Measurements from ENCODE around the gene QRICH1.

Gene QRICH1

DNA sequence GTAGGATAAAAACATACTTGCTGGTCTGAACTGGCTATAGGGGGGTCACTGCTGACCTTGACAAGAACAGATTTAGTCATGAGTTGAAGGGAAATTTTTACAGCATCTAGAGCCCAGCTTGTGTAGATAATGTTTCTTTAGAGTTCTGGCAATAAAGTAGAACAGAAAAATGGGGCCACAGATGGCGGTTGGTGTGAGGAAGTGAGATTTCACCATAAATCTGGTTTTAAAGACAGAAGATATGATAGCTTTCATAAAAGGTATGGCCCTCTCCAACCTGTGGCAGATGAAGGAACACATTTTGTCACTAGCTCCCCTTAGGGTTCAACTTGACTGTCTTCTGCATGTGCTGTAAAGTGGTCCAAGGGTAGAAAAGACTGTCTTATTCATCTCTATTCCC lies 40.3 kb downstream of the QRICH1 start:
- no peak overlapping the region for H3K27ac ChIP-seq
- H3K4me2 ChIP-seq = no peak overlapping the region
- H3K4me3 ChIP-seq = no peak overlapping the region
- no peaks in the 10 kb centered on the region for H3K27me3 ChIP-seq
- no peaks in the 10 kb centered on the region for H3K9me3 ChIP-seq
- no peak for TF ChIP-seq Cebpa-rat (IDR thresholded peaks at IDR 0.05)
- peaks cover 99% of the 10 kb centered on the region for H3K36me3 ChIP-seq
- H3K4me1 ChIP-seq = no peaks in the 10 kb centered on the region
- no peak overlapping the region for H3K9ac ChIP-seq
- peaks cover 76% of the 10 kb centered on the region for H4K20me1 ChIP-seq

GRCh38 chr3:49035281-49035680 lies 58.6 kb downstream of the QRICH1 start:
- no peaks in the 10 kb centered on the region for H3K4me1 ChIP-seq
- H3K4me3 ChIP-seq = no peak overlapping the region
- no peaks in the 10 kb centered on the region for H3K9me3 ChIP-seq
- peaks cover 18% of the 10 kb centered on the region; the same call in 1 of the 2 replicates for H4K20me1 ChIP-seq
- peaks cover 99% of the 10 kb centered on the region for H3K36me3 ChIP-seq
- no peak for TF ChIP-seq Cebpa-rat (IDR thresholded peaks at IDR 0.05)
- no peak overlapping the region for H3K4me2 ChIP-seq
- H3K27ac ChIP-seq = no peak overlapping the region
- no peaks in the 10 kb centered on the region for H3K27me3 ChIP-seq
- H3K9ac ChIP-seq = no peak overlapping the region; the same call in 1 of the 2 replicates

DNA sequence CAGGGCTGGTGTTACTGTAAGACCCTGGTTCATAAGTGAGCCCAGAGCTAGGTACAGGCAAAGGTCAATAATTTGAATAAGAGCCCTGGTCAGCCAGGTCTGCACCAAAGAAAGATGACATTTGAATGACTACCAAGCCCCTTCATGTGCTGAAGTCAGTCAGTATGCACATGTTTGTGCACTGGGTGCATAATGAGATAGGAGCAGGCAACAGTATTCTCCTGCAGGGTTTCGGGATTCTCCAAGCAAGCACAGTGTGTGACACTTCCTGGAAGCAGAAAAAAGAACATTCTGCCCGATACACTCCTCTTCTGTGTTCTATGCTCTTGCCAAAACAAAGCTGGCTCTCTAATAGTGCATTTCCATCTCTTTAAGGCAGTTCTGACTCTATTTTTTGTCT lies 59.2 kb downstream of the QRICH1 start:
- Histone ChIP-seq H4K20me1 (0 out of 2 replicates have a peak, but pooled peaks cover 12% of the 10 kb centered on the region), H3K9ac (no peak overlapping the region), H3K4me3 (no peak overlapping the region), H3K4me2 (no peak overlapping the region), H3K9me3 (no peaks in the 10 kb centered on the region), H3K27ac (no peak overlapping the region), H3K27me3 (no peaks in the 10 kb centered on the region), H3K36me3 (peaks cover 97% of the 10 kb centered on the region), H3K4me1 (no peaks in the 10 kb centered on the region)
- no peak for TF ChIP-seq Cebpa-rat (IDR thresholded peaks at IDR 0.05)

DNA sequence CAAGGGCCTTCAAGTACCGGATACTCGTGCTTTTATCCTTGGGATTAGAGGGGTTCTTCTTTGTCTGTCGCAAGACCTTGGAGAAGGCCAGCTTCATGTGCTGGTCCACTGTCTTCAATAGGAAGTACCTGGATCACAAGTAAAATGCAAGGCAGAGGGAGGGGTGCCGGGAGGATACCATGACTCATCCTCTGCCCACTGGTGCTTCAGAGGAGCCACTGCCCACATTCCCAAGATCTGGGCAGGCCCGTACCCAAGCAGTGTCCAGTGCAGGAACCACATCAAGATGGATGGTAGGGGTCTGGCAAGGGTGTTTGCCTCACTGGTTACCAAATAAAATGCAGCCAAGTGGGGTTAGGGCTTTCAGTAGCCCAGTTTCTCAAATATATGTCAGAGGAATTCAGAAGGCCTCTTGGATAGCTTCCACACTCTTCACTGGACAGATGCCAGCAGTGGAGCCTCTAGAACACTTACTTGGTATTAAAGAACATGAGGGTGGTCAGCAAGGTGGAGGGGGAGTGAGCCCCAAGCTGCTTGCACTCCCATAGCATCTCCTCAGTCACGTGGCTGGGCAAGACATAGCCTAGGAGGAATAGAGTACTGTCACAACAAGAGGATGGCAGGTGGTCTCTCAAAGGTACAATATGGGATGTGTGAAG lies 61.1 kb downstream of the QRICH1 start:
- Histone ChIP-seq H3K27ac (no peak overlapping the region), H3K4me1 (peaks cover 10% of the 10 kb centered on the region), H3K27me3 (no peaks in the 10 kb centered on the region), H3K9ac (no peak overlapping the region), H3K4me3 (no peak overlapping the region), H3K4me2 (no peak overlapping the region), H3K9me3 (no peaks in the 10 kb centered on the region), H3K36me3 (peaks cover 80% of the 10 kb centered on the region), H4K20me1 (peaks cover 12% of the 10 kb centered on the region; the same call in 1 of the 2 replicates)
- no peak for TF ChIP-seq Cebpa-rat (IDR thresholded peaks at IDR 0.05)

DNA sequence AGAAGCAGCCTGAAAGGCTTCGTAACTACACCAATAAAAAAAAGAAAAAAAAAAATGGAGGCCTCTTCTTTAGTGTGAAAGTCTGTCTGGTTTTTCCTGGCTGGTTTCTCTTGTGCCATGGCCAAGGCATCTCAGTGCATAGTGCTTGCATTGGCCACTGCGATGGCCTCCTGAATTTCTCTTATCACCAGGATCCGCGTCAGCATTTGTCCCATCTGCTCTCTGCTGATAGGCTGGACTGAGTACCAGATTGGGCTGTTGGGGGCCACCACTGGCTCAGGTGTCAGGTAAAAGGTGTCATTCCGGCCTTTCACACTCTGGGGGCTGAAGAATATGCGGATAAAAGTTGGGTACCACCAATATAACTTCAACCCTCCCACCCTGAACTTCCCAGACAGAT lies 63.5 kb downstream of the QRICH1 start:
- peaks cover 35% of the 10 kb centered on the region for H3K4me1 ChIP-seq
- H4K20me1 ChIP-seq = peaks cover 32% of the 10 kb centered on the region
- no peak overlapping the region for H3K4me3 ChIP-seq
- no peaks in the 10 kb centered on the region for H3K9me3 ChIP-seq
- H3K4me2 ChIP-seq = no peak overlapping the region
- H3K27me3 ChIP-seq = no peaks in the 10 kb centered on the region
- TF ChIP-seq Cebpa-rat (IDR thresholded peaks at IDR 0.05) = no peak
- H3K27ac ChIP-seq = no peak overlapping the region
- peaks cover 81% of the 10 kb centered on the region for H3K36me3 ChIP-seq
- H3K9ac ChIP-seq = no peak overlapping the region

DNA sequence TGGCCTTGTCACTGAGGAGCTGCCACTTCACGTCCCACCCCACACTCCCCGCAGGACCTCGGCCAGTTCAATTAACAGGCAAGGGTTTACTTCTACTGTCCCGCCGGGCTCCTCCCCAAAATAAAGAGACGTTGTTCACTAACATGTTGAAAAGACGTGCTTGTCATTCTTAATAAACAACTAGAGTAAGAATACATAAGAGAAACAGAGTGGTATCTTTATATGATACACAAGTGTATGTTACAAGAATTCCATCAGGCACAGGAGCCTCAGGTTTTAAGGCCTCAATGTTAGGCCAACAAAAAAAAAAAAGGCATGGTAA lies 64.3 kb downstream of the QRICH1 start:
- no peaks in the 10 kb centered on the region for H3K27me3 ChIP-seq
- peak overlapping the region; percentile 90 for H3K9ac ChIP-seq
- peaks cover 42% of the 10 kb centered on the region for H3K4me1 ChIP-seq
- H3K36me3 ChIP-seq = peaks cover 81% of the 10 kb centered on the region
- TF ChIP-seq Cebpa-rat (IDR thresholded peaks at IDR 0.05) = no peak
- peak overlapping the region; percentile 97 for H3K4me2 ChIP-seq
- H3K9me3 ChIP-seq = no peaks in the 10 kb centered on the region
- H4K20me1 ChIP-seq = peaks cover 36% of the 10 kb centered on the region
- peak overlapping the region; percentile 77; the same call in 1 of the 2 replicates for H3K4me3 ChIP-seq
- 0 out of 2 replicates have a peak overlapping the region, but pooled peaks have one; percentile 90 for H3K27ac ChIP-seq

DNA sequence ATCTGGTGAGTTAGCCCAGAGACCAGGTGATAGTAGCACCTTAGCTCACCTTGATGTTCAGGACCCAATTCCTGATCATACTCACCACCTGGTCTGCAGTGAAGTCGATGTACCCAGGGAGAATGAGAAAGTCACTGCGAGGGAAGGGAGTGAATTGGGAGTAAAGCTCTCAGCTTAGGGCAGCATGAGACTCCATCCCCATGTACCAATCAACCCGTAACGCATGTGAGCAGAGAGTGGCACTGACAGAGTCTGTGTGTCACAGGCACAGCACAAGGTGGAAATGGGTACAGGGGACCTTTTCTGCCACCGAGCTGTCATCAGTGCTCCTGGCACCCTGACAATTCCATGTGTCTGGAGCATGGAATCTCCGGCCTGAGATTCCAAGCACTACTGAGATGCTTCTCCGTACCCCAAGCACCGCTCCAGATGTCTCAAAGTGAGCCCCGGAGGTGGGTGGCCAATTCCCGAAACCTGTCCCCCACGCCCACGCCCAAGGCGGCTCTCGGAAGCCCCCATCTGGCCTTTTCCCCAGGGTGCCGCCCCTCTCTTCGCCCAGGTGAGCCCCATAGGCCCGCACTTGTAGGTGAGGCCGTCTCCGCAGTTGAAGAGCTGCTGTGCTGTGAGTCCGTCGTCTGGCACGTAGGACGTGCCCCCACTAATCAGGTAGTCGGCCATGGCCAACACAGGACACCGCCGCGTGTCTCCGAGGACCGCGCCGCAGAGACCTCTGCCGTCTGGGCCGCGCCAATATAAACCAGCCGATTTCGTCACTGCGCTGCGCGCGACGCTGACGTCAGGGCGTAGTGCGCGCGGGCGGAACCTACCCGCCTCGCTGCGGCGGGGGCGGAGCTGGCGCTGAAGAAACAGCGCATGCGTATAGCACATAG lies 65.0 kb downstream of the QRICH1 start, which contains the start of gene IMPDH2:
Gene IMPDH2 (minus strand): TSS at position 726 of the 890 bp plus-strand sequence. CDS start 48 bp downstream, at position 678.
- Histone ChIP-seq H3K9ac (peak within 1 kb of the TSS; percentile 90), H3K4me1 (peaks cover 49% of the 10 kb centered on the region), H3K9me3 (no peaks in the 10 kb centered on the region), H3K27ac (peak within 1 kb of the TSS; percentile 90), H3K4me2 (peak within 1 kb of the TSS; percentile 97), H3K27me3 (no peaks in the 10 kb centered on the region), H3K36me3 (peaks cover 81% of the 10 kb centered on the region), H3K4me3 (peak within 1 kb of the TSS; percentile 77), H4K20me1 (peaks cover 39% of the 10 kb centered on the region)
- peak; percentile 90 for TF ChIP-seq Cebpa-rat (IDR thresholded peaks at IDR 0.05)

- peak overlapping the region; percentile 90 for H3K9ac ChIP-seq
- H3K27me3 ChIP-seq = no peaks in the 10 kb centered on the region
- H3K27ac ChIP-seq = peak overlapping the region; percentile 90
- no peak for TF ChIP-seq Cebpa-rat (IDR thresholded peaks at IDR 0.05)
- H3K4me3 ChIP-seq = peak overlapping the region; percentile 77
- peaks cover 81% of the 10 kb centered on the region for H3K36me3 ChIP-seq
- no peaks in the 10 kb centered on the region for H3K9me3 ChIP-seq
- H4K20me1 ChIP-seq = peaks cover 45% of the 10 kb centered on the region
- H3K4me1 ChIP-seq = peaks cover 55% of the 10 kb centered on the region
- H3K4me2 ChIP-seq = peak overlapping the region; percentile 97
Observed at GRCh38 chr3:49028298-49028672, 65.6 kb downstream of the QRICH1 start.

DNA sequence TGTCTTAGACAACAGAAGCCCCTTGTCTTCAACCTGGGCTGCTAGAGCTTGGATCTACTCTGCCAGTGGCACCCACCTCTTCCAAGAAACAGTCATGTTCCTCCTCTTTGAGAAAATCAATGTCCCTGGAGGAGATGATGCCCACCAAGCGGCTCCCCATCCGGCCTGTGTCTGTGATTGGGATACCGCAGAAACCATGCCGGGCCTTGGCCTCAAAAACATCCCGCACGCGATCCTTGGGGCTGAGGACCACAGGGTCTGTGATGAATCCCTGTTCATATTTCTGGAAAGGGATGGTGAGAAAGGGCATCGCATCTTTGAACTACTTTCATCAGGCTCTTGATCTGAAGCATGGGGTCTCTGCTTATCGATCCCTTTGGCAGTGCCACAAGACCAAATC lies 66.2 kb downstream of the QRICH1 start:
- Histone ChIP-seq H4K20me1 (peaks cover 52% of the 10 kb centered on the region), H3K4me1 (peaks cover 61% of the 10 kb centered on the region), H3K4me3 (peak overlapping the region; percentile 77; the same call in 1 of the 2 replicates), H3K9me3 (no peaks in the 10 kb centered on the region), H3K4me2 (peak overlapping the region; percentile 97), H3K9ac (peak overlapping the region; percentile 90; the same call in 1 of the 2 replicates), H3K27me3 (no peaks in the 10 kb centered on the region), H3K36me3 (peaks cover 81% of the 10 kb centered on the region), H3K27ac (no peak overlapping the region)
- TF ChIP-seq Cebpa-rat (IDR thresholded peaks at IDR 0.05) = no peak

- peaks cover 70% of the 10 kb centered on the region for H3K36me3 ChIP-seq
Observed at GRCh38 chr3:49026536-49026935, 67.3 kb downstream of the QRICH1 start.

More at GRCh38 chr3:49026536-49026935, 67.3 kb downstream of the QRICH1 start:
- no peak for TF ChIP-seq Cebpa-rat (IDR thresholded peaks at IDR 0.05)
- H3K4me2 ChIP-seq = peak overlapping the region; percentile 97
- H3K4me3 ChIP-seq = no peak overlapping the region
- H3K27ac ChIP-seq = peak overlapping the region; percentile 71; the same call in 1 of the 2 replicates
- H4K20me1 ChIP-seq = peaks cover 55% of the 10 kb centered on the region
- no peaks in the 10 kb centered on the region for H3K9me3 ChIP-seq
- no peaks in the 10 kb centered on the region for H3K27me3 ChIP-seq
- peaks cover 61% of the 10 kb centered on the region for H3K4me1 ChIP-seq
- no peak overlapping the region for H3K9ac ChIP-seq
